Measurements from ENCODE around the gene ZNF609.

GRCh38 chr15:64507293-64507802 lies 47.0 kb downstream of the ZNF609 start:
- no peak for TF ChIP-seq TAF1 (IDR thresholded peaks at IDR 0.05; ENCODE audit: borderline replicate concordance, low read depth, low read length)
- TF ChIP-seq POLR2A (IDR thresholded peaks at IDR 0.05; ENCODE audit: low read depth, low read length) = no peak

Measured in GM12892 (cell line).